SW480 (cell line): Measurements from ENCODE around the gene ART1.
"Not testable (repeated sequence)": the region's sequence is repeated elsewhere in the genome, so short reads cannot be mapped to it uniquely, and the experiment has no call there.

Experiments
- DNase-seq: peaks from one replicate; pipeline ENCODE4 v3.0.0-alpha.2; 2016; ENCODE audit warnings: low spot score

ART1 gene, protein sequence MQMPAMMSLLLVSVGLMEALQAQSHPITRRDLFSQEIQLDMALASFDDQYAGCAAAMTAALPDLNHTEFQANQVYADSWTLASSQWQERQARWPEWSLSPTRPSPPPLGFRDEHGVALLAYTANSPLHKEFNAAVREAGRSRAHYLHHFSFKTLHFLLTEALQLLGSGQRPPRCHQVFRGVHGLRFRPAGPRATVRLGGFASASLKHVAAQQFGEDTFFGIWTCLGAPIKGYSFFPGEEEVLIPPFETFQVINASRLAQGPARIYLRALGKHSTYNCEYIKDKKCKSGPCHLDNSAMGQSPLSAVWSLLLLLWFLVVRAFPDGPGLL

GRCh38 chr11:3644817-3645235 is at the start of gene ART1:
ART1 (plus strand) TSS chr11:3645128; CDS start chr11:3659214, 14,086 bp downstream.
- DNase-seq, result peak; percentile 28

GRCh38 chr11:3597743-3598142 is 47.2 kb upstream of the ART1 start:
- not testable (repeated sequence) for DNase-seq

DNA sequence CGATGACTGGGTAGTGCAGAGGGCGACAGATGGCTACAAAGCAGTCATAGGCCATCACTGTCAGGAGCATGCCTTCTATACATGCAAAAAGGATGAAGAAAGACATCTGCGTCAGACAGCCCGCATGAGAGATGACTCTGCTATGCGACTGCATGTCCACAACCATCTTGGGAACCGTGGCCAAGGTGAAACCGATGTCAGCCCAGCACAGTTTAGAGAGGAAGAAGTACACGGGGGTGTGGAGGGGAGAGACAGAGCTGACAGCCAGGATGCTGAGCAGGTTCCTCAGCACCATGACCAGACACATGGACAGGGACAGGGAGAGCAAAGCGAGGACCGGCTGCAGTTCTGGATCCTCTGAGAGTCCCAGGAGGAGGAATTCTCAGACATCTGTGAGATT is 44.7 kb upstream of the ART1 start:
- not testable (repeated sequence) for DNase-seq

DNA sequence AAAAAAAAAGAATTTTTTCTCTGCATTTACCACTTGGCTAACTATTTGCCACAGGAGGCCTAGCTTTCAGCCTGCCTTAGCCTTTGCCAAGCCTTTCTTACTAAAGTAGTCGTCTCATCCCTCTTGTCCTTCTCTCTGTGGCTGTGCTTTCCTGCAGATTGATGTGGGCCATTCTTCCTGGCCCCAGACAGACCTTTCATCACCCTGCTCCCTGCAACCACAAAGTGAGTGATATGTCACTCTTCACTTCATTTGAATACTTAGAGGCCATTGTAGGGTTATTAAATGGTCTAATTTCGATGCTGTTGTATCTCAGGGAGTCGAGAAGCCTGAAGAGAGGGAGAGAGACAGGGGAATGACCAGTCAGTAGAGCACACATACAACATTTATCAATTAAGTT is 40.8 kb upstream of the ART1 start:
- DNase-seq, result no peak

DNA sequence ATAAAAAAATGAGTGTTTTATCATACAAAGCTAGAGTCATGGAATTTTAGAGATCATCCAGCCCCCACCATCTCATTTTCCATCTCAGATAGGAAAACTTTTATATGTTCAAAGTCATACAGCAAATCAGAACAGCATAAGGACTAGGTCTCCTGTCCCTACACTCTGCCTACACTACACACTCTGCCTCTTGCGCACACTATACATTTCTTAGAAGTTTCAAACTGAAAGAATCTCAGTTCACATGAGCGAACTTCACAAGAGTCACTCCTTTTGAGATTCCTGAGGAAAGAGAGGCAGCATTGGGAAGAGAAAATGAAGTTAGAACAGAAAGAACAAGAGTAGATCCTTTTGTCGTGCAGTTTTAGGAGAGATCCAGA is 39.7 kb upstream of the ART1 start:
- no peak for DNase-seq

- DNase-seq, result no peak
Observed at GRCh38 chr11:3605771-3606203, 39.1 kb upstream of the ART1 start.

DNA sequence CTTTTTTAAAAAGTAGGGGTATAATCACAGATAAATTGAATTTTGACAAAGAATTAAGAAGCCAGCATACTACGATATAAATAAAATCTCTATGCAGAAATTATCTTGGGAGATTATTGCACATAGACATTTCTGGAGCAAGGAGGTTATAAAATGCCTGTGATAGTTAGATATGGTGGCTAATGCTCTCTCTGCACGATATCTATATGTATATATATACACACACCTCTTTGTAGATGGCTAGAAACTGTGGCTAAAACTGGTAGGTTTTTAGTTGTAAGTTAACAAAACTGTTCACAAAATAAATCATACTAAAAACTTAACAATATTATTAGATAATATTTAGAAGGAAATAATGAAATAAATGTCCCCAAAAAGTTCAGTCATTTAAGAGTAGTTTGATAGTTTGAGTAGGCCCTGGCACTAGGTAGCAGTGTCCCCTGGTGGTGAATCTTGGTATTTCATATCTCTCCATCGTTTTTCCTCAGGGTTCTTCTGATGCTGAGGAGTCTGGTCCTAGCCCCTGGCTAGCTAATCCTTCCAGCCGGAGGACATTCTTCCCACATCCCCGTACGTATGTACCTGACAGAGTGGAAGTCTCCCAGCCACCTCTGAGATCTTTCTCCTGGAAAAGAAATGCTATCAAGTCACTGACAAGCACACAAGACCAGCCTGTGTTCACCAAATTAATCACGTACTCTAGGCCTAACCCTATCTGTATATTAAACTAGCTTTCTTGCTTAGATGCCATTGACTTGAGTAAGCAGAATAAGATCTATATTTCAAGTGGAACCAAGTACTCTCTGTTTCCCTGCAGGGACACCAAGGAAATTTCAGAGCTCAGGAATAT is 35.3 kb upstream of the ART1 start:
- peak; percentile 30 for DNase-seq

DNA sequence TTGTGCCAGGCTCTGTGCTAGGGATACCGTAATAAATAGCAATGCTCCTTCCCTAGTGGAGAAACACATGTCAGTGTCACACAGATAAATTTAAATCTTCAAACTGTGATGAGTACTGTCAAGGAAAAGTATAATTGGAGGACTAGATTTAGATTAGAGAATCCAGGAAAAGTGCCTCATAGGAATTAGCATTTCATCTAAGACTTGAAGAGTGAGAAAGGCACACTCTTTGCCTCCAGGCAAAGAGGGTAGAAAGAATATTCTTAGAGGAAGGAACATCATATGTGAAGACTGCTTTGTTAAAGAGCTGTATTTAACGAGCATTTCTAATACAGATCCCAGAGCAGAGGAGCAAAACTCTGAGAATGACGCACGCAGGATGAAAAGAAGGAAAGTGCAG is 34.1 kb upstream of the ART1 start:
- no peak for DNase-seq

DNA sequence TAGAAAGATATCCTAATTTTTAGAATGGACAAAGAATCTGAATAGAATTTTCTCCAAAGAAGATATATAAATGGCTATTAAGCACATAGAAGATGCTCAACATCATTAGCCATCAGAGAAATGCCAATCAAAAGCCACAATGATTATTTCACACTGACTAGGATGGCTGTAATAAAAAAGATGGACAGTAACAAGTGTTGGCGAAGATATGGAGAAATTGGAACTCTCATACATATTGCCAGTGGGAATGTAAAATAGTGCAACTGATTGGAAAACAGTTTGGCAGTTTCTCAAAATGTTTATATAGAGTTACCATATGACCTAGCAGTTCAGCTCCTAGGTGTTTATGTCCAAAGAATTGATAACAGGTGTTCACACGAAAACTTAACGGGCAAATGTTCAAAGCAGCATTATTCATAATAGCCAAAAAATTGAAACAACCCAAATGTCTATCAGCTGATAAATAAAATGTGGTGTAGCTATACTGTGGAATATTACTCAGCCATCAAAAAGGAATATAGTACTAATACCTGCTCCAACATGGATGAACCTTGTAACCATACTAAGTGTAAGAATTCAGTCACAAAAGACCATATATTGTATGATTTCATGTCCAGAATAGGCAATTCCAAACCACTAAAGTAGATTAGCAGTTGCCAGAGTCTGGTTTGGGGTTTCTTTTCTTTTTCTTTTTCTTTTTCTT is 32.8 kb upstream of the ART1 start:
- DNase-seq, result no peak

DNA sequence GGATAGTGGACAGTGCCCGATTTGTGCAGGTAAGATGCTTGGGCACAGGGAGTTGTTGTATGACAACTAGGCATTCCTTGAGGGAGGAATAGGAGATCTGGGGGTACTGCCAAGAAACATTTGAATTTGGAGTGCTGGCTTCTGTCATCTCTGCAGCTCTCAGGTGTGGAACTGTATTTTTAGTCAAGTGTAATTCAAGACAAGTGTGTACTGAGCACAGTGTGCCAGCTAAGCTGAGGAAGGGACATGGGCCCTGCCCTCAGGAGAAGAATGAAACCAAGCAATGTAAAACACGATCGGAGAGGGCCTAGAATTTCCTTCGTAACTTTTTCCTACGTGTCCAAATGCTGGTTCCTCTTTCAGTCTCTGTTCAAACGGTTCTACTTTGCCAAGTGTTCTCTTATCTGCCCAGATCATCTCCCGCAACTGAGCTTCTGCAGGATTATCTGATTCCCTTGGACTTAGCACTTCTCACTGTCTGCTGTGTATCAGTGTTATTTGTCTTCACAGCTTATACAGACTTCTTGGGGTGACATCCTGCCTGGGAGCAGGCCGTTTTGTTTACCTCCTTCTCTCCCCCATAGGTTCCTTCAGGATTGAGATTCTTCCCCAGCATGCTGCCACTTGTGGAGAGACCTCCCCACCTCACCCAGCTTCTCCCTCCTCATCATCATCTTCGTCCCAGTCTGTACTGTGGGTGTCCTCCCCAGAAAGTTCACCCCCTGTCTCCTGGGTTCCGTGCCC is 30.8 kb upstream of the ART1 start:
- DNase-seq, result no peak

DNA sequence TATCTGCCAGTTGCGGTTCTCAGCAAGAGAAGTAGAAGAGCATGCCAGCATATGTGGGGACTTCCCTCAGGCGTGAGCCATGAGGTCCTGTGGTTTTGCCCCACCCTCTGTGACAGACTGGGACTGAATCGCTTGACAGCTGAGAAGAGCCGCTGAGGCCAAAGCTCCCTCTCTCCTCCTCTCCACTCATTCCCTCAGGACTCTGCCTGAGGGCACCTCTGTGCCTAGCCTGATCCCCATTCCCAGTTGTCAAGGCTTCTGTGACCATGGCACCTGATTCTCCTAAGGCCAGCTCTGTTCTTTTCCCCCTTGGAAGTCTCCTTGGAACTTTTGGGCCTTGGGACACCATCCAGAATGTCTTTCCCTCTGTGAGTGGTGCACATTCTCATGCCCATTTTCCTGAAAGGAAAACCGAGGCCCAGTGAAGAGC is 30.2 kb upstream of the ART1 start:
- DNase-seq, result peak; percentile 47

DNA sequence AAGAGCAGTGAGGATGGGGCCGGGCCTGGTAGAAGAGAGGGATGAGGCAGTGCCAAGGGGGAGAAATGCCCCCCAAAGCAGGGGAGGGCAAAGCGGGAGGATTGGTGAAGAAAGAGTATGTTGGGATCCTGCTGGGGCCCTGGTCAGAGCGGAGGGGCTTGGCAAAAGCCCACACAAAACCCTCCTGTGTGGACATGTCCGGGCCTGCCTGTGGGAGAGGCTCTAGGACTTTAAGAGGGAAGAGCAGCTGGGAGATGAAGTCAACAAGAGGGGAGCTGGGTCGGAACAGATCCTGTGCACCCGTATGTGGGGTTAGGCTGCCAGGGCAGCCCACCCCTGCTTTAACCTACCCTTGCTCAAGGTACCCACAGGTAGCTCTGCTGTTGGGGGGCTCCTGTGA is 28.9 kb upstream of the ART1 start:
- no peak for DNase-seq

DNA sequence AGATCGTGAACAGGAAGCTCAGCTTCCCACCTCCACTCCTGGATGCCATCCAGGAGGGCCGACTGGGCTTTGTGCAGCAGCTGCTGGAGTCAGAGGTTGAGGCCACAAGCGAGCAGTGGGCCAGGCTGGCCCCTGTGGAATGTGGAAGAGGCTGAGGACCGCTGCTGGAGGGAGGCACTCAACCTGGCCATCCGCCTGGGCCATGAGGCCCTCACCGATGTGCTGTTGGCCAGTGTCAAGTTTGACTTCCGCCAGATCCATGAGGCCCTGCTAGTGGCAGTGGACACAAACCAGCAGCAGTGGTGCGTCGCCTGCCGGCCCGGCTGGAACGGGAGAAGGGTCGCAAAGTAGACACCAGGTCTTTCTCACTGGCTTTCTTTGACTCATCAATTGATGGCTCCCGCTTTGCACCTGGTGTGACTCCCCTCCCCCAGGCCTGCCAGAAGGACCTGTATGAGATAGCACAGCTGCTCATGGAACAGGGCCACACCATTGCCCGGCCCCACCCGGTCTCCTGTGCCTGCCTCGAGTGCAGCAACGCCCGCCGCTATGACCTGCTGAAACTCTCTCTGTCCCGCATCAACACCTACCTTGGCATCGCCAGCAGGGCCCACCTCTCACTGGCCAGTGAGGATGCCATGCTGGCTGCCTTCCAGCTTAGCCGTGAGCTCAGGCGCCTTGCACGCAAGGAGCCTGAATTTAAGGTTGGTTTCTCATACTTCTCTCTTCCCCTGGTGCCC is 28.0 kb upstream of the ART1 start:
- no peak for DNase-seq

DNA sequence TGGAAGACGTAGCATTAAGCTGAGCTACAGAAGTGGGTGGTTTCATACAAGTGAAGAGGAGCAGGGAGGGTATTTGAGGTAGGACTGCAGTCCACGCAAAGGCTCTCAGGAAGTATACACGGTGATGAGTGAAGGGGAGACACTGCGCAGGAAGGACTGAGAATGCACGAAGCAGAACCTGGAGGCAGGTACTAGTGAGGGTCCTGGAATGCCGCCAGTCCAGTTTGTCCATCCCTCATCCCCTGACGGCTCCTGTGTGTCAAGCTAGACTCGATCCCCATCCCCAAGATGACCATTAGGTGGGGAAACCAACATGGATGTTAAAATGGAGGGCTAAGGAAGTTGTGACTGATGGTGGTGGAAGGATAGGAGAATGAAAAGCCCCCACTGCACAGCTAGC is 26.9 kb upstream of the ART1 start:
- DNase-seq, result no peak

DNA sequence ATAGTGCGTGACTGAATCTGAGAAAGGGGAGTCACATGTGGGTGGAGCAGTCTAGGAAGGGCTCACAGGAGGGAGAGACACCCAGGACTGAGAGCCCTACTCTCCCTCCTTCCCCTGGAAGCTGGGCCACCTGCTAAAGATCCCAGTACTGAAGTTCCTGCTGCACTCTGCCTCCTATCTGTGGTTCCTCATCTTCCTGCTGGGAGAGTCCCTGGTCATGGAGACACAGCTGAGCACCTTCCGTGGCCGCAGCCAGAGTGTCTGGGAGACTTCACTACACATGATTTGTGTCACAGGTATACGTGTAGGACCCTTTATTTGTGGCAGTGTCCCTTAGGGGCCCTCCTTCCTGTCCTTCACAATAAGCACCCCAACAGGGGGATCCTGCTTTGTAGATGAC is 22.4 kb upstream of the ART1 start:
- no peak for DNase-seq

- no peak for DNase-seq
Observed at GRCh38 chr11:3623121-3623520, 21.8 kb upstream of the ART1 start.

GRCh38 chr11:3623767-3624458 is 21.0 kb upstream of the ART1 start:
- no peak for DNase-seq

DNA sequence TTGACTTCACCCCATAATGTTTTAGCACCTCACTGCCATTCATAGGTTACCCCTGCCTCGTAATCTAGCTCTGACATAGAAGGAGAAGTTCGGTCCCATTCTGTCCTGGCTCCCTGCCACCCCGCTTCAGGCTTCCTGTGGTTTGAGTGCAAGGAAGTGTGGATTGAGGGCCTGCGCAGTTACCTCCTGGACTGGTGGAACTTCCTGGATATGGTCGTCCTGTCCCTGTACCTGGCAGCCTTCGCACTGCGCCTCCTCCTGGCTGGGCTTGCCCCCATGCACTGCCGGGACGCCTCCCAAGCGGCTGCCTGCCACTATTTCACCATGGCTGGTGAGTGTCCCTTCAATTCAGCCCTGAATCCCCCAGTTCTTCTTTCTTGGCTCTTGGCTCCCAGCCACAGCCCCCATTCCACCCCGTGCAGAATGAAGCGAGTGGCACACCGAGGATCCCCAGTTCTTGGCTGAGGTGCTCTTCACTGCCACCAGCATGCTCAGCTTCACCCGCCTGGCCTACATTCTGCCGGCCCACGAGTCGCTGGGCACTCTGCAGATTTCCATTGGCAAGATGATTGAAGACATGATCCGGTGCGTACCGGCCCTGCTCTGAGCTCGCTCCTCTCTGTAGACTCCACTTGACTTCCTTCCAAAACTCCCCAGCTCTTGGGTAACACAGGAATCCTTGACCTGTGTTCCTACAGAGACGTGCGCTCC is 18.5 kb upstream of the ART1 start:
- no peak for DNase-seq

DNA sequence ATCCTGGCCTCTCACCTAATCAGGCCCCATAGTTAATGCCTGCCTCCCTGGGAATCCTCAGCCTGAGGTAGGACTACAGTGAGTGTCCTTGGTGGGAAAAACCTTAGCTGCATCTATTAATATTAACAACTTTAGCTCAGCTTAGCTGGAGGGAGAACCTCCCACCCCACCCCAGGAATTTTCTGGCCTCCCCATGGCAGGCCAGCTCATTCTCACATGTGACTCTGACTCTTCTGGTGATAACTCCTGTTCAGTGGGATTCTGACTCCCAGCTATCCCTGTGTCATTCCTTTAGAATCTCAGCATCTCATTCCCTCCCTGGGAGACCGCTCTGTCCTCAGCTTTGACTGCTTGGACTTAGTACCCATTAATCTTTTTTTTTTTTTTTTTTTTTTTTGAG is 17.6 kb upstream of the ART1 start:
- no peak for DNase-seq

DNA sequence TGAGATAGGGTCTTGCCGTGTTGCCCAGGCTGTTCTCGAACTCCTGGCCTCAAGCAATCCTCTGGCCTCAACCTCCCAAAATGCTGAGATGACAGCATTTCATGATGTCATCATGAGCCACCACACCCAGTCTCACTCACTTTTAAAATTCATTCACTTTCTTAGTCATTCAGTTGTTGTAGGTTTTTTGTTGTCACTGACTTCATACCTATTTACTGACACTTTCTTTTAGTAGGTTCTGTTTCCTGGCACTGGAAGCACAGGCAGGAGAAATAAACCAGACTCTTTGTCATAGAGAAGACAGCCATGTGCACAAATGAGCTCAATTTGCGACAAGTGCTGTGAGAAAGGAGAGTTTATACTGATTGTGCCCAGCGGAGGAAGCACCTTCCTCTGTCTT is 13.6 kb upstream of the ART1 start:
- no peak for DNase-seq
